Measurements from ENCODE around the gene HILPDA.

- TF ChIP-seq MAFF (IDR thresholded peaks at IDR 0.05; ENCODE audit: low read length) (no peak), NR2C1 (IDR thresholded peaks at IDR 0.05) (no peak), NR2C1 (tag; IDR thresholded peaks at IDR 0.05) (no peak), CTCFL (IDR thresholded peaks at IDR 0.05; ENCODE audit: borderline replicate concordance, insufficient read depth, low read depth, low read length, poor library complexity, severe bottlenecking) (peak; percentile 1), POLR3A (IDR thresholded peaks at IDR 0.05; ENCODE audit: borderline replicate concordance, extremely low read depth, insufficient read depth, insufficient read length) (no peak), TRIM25 (IDR thresholded peaks at IDR 0.05; ENCODE audit: borderline replicate concordance) (no peak), RBM14 (IDR thresholded peaks at IDR 0.05; ENCODE audit: borderline replicate concordance, insufficient read depth, low read depth, low read length) (no peak), FOXM1 (IDR thresholded peaks at IDR 0.05; ENCODE audit: low read depth) (no peak), FOXM1 (CRISPR knock-in tag; IDR thresholded peaks at IDR 0.05; ENCODE audit: low read depth) (no peak), ZNF449 (CRISPR knock-in tag; IDR thresholded peaks at IDR 0.05) (no peak), POLR2AphosphoS5 (IDR thresholded peaks at IDR 0.05; ENCODE audit: control insufficient read depth, insufficient read depth, low read depth, low read length) (0 out of 2 replicates have a peak, but pooled peaks have one; percentile 49)
Observed at GRCh38 chr7:128455543-128456254, at the start of gene HILPDA.

Measured in K562 (cell line).